Measurements from ENCODE around the gene QRICH2.

DNA sequence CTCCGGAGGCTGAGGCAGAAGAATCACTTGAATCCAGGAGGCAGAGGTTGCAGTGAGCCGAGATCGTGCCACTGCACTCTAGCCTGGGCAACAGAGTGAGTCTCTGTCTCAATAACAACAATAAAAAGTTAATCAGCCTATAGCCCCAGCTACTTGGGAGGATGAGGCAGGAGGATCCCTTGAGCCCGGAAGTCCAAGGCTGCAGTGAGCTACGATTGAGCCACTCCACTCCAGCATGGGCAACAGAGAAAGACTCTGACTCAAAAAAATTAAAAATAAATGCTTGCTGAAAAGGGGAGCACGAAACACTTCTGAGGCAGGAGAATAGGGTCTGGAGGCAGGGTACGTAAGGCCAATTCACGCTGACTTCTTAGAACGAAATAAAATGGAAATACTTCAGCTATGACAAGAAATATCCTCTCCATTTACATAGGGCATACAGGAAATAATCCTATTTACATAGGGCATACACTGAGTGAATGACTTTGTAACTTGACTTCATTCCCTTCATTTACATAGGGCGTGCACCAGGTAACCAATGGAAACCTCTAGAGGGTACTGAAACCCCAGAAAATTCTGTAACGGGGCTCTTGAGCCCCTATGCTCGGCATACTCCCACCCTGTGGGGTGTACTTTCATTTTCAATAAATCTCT is 48.9 kb upstream of the QRICH2 start:
- TF ChIP-seq, protein P1, sequence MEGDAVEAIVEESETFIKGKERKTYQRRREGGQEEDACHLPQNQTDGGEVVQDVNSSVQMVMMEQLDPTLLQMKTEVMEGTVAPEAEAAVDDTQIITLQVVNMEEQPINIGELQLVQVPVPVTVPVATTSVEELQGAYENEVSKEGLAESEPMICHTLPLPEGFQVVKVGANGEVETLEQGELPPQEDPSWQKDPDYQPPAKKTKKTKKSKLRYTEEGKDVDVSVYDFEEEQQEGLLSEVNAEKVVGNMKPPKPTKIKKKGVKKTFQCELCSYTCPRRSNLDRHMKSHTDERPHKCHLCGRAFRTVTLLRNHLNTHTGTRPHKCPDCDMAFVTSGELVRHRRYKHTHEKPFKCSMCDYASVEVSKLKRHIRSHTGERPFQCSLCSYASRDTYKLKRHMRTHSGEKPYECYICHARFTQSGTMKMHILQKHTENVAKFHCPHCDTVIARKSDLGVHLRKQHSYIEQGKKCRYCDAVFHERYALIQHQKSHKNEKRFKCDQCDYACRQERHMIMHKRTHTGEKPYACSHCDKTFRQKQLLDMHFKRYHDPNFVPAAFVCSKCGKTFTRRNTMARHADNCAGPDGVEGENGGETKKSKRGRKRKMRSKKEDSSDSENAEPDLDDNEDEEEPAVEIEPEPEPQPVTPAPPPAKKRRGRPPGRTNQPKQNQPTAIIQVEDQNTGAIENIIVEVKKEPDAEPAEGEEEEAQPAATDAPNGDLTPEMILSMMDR (IDR thresholded peaks at IDR 0.05) = no peak
- TF ChIP-seq POLR2AphosphoS5 (IDR thresholded peaks at IDR 0.05) = no peak
- no peak for TF ChIP-seq POLR2A (IDR thresholded peaks at IDR 0.05)
- TF ChIP-seq EP300 (IDR thresholded peaks at IDR 0.05) = no peak
